NB4 (cell line): ENCODE results near the gene GABARAP.

Experiments used
- DNase-seq: peaks from one replicate; pipeline ENCODE4 v3.0.0; 2010; ENCODE audit warnings: low read depth
- H3K4me3 ChIP-seq: one replicate; pipeline ENCODE4 v1.5.1; 2011; ENCODE audit warnings: mild to moderate bottlenecking, low read depth, low read length, moderate library complexity
- MYC ChIP-seq: IDR thresholded peaks from 2 replicates; pipeline ENCODE4 v1.6.1; 2011; ENCODE audit warnings: low read depth, low read length
- POLR2A ChIP-seq: IDR thresholded peaks from 2 replicates; pipeline ENCODE4 v1.6.1; 2011; ENCODE audit warnings: mild to moderate bottlenecking; ENCODE audit not compliant: insufficient read length; ENCODE audit errors: extremely low read depth
- TF ChIP-seq, protein P1 (sequence below): IDR thresholded peaks from one replicate; pipeline ENCODE4 v1.5.1; 2012; ENCODE audit warnings: low read depth, low read length
- TF ChIP-seq, protein P2 (sequence below): IDR thresholded peaks from 2 replicates; pipeline ENCODE4 v1.6.1; 2011; ENCODE audit warnings: low read depth, low read length

The GABARAP gene

DNA sequence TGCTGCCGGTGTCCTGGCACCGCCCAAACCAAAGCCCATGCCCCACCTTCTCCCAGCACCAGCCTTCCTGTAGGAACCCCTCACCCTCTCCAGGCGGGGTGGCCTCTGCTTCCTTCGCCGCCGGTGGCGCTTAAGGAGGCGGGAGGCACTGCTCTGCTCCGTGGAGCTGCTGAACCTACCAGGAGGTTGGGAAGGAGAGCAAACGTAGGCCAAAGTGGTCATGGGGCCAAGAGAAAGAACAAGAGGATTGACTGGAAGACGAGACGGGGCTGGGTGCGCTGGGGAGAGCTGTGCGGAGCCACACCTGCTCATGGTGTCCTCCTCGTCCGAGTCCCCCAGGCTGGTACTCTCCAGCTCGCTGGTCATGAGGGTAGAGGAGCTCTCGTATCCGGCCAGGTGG lies 12.7 kb downstream of the GABARAP start:
- DNase-seq: no peak
- TF ChIP-seq, protein P1, sequence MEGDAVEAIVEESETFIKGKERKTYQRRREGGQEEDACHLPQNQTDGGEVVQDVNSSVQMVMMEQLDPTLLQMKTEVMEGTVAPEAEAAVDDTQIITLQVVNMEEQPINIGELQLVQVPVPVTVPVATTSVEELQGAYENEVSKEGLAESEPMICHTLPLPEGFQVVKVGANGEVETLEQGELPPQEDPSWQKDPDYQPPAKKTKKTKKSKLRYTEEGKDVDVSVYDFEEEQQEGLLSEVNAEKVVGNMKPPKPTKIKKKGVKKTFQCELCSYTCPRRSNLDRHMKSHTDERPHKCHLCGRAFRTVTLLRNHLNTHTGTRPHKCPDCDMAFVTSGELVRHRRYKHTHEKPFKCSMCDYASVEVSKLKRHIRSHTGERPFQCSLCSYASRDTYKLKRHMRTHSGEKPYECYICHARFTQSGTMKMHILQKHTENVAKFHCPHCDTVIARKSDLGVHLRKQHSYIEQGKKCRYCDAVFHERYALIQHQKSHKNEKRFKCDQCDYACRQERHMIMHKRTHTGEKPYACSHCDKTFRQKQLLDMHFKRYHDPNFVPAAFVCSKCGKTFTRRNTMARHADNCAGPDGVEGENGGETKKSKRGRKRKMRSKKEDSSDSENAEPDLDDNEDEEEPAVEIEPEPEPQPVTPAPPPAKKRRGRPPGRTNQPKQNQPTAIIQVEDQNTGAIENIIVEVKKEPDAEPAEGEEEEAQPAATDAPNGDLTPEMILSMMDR: no peak
- TF ChIP-seq POLR2A (no peak), MYC (no peak)
- TF ChIP-seq, protein P2, sequence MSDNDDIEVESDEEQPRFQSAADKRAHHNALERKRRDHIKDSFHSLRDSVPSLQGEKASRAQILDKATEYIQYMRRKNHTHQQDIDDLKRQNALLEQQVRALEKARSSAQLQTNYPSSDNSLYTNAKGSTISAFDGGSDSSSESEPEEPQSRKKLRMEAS: no peak
- H3K4me3 ChIP-seq: no peak overlapping the region

DNA sequence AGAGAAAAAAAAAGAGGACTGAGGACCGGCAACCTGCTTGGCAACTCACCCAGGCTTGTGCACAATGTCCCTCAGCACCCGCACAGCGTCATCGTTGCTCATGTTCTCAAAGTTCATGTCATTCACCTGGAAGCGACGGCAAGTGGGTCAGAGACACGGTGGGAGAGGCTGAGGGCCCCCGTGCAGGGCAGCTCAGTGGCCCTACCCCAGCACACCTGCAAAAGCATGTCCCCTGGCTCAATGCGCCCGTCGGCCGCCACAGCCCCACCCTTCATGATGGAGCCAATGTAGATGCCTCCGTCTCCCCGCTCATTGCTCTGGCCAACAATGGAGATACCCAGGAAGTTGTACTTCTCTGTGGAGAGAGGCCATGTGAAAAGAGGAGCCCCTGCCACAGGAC lies 13.3 kb downstream of the GABARAP start:
- TF ChIP-seq, protein P1: no peak
- TF ChIP-seq MYC (no peak), POLR2A (no peak)
- no peak for DNase-seq
- H3K4me3 ChIP-seq: no peak overlapping the region

DNA sequence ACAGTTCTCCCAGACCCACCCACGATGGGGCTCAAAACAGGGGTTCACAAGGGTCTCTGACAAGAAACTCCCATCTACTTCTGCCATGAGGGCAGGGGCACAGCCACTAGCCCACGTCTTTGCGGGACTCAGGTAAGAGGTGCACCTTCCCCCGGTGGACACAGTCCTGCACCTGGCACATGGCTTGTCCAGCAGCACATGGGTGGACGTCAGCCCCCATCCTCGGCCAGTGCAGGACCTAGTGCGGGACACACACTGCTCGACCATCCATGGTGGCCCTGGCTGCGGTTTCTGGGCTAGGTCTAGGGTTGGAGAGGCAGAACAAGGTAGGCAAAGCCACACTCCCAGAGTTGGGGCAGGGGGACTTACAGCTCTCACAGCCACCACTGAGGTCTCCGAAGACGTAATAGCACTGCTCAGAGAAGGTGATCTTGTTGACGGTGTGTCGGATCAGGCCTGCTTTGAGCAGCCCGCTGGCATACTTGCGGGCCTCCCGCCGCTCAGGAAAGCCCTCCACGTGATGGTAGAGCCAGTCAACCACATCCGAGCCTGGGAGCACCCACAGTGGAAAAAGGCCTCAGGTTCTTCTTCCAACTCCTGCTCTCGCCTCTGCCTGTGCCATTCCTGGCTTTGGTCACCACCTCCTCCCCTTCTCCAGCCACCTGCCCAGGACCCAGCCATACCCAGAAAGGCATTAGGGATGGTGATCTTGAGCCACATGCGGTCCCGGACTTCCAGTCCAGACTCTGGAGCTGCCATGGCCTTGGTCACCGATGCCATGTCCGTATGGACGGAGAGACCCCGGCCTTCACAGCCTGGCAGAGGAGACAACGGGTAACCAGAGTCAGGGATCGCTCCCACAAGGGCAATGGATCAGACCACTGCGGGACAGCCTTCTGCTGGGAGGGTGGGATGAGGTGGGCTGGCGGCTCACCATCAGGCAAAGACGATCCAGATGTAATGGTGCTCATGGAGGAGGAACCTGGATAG lies 15.2 kb downstream of the GABARAP start:
- no peak overlapping the region for H3K4me3 ChIP-seq
- no peak for DNase-seq
- TF ChIP-seq POLR2A: no peak
- TF ChIP-seq, protein P2: no peak
- no peak for TF ChIP-seq MYC
- TF ChIP-seq, protein P1: no peak

DNA sequence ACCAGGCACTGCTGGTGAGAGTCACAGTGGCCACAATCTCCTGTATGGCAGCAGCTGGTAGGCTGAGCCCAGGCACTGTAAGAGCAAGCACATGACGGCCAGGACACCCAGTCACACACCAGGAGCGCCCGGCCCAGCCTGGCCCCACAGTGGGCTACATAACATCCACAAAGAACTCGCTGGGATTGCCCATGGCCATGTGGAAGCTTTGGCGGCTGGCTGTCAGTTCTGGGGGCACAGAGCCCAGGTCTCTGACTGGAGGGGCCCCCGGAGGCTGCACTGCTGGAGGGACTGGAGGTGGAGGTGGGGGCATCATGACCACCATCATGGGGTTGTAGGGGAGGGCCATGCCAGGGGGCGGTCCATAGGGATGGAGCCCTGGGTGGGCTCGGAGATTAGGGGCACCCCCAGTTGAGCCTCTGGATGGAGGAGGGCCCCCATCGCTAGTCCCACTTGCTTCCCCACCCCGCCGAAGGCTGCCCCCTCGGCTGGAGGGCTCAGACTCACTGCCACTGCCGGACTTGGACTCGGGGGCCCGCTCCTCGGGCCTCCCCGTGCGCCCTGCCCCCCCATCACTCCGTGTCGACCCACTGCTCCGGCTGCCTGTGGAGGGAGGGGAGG lies 16.4 kb downstream of the GABARAP start:
- TF ChIP-seq MYC (no peak), POLR2A (no peak)
- TF ChIP-seq, protein P2: no peak
- TF ChIP-seq, protein P1: no peak
- no peak for DNase-seq
- H3K4me3 ChIP-seq: no peak overlapping the region

DNA sequence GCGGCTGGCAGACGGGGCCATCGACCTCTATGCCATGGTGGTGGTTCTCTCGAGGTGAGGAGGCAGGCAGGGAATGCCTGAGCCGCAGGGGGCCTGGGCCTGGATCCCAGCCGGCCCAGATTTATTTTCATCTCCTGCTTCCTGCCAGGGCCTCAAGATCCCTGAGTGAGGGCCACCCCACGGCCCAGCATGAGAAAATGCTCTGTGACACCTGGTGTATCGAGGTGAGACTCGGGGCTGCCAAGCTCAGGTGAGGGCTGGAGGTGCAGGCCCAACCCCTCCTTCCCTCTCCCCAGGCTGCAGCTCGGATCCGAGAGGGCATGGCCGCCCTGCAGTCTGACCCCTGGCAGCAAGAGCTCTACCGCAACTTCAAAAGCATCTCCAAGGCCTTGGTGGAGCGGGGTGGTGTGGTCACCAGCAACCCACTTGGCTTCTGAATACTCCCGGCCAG lies 17.6 kb downstream of the GABARAP start:
- no peak for DNase-seq
- no peak overlapping the region for H3K4me3 ChIP-seq
- TF ChIP-seq, protein P1: no peak
